K562 (cell line): Measurements from ENCODE around the gene C1QC. TPM values are rescaled to one million over a fixed set of nuclear protein-coding genes. Genes with fewer than 3 reads are reported as not detected.
A peak's percentile ranks its signal among the peaks of the same experiment; 100 is the strongest.

Source experiments
- ATAC-seq: fragments of 200-7000 bp; cut with Tn5 transposase; 3 replicates; pipeline ENCODE4 v1.9.1; 2020; ENCODE audit warnings: moderate library complexity
- BruUV-seq: library from RNA; stranded (reverse); fragments of 400-500 nt; replicated peaks from 2 replicates; lab custom pipeline; 2021; lab: Mats Ljungman, UMichigan
- CTCF ChIA-PET: fragments of 300-600 bp; formaldehyde crosslinking; extraction: SDS; loops from one replicate; lab custom pipeline; 2021; ENCODE audit warnings: low intra/inter-chr PET ratio; lab: Yijun Ruan, JAX
- POLR2A ChIA-PET: fragments of 300-600, 350-650 bp; sonication (Branson Sonifier 250); formaldehyde crosslinking; extraction: SDS; loops from one replicate; lab custom pipeline; 2021; ENCODE audit warnings: antibody characterized with exemption, inconsistent platforms; lab: Yijun Ruan, JAX
- DNase-seq, 4 experiments: peaks; one replicate each; pipeline versions ENCODE4 v3.0.0 to v3.0.0-alpha.2; 2011 to 2018; ENCODE audit warnings: low spot score in 3 of 4, mixed read lengths in 3 of 4; ENCODE audit errors: extremely low read depth in 1 of 4
- FAIRE-seq: peaks from 2 replicates; lab custom pipeline; 2011; peaks lifted over from hg19 to GRCh38; lab: Jason Lieb, UNC
- H2AFZ ChIP-seq: 2 replicates; pipeline ENCODE4 v1.6.0; 2011; ENCODE audit warnings: low read depth, low read length, control low read depth, inconsistent platforms
- H3K27ac ChIP-seq: fragments of 200-600 bp; 3 replicates; pipeline ENCODE4 v1.8.0; 2011; ENCODE audit warnings: low read depth, mild to moderate bottlenecking, control low read depth, inconsistent platforms, low read length, moderate library complexity, mixed read lengths; ENCODE audit errors: extremely low read depth
- H3K27me3 ChIP-seq, 2 experiments: fragments of 300-600 bp in 1 of 2; 2 replicates in 1 of 2; 3 replicates in 1 of 2; pipeline versions ENCODE4 v1.6.0 to v1.8.0; 2011; ENCODE audit warnings: inconsistent platforms in 2 of 2, low read length in 2 of 2, mild to moderate bottlenecking in 1 of 2, mixed read lengths in 1 of 2, moderate library complexity in 1 of 2; ENCODE audit not compliant: control insufficient read depth in 2 of 2, insufficient read depth in 2 of 2
- H3K36me3 ChIP-seq: fragments of 300-600 bp; 3 replicates; pipeline ENCODE4 v1.8.0; 2011; ENCODE audit warnings: mild to moderate bottlenecking, low read length, inconsistent platforms; ENCODE audit not compliant: control insufficient read depth, insufficient read depth
- H3K4me1 ChIP-seq, 2 experiments: fragments of 200-600 bp in 1 of 2; replicated peaks in 1 of 2; 2 replicates in 1 of 2; 3 replicates in 1 of 2; pipeline versions ENCODE4 v1.5.1 to v1.8.0; 2011; ENCODE audit warnings: inconsistent platforms in 2 of 2, low read length in 2 of 2, mild to moderate bottlenecking in 1 of 2, mixed read lengths in 1 of 2, moderate library complexity in 1 of 2; ENCODE audit not compliant: control insufficient read depth in 2 of 2, insufficient read depth in 2 of 2
- H3K4me2 ChIP-seq: 2 replicates; pipeline ENCODE4 v1.6.1; 2011; ENCODE audit warnings: low read length, control low read depth, inconsistent platforms, mixed read lengths; ENCODE audit not compliant: insufficient read depth
- H3K4me3 ChIP-seq: fragments of 200-600 bp; sonication (generic), shearing (Covaris generic); 2 replicates; pipeline ENCODE4 v1.5.1; 2016; ENCODE audit warnings: control low read depth, inconsistent platforms
- H3K79me2 ChIP-seq: fragments of 200-600 bp; 3 replicates; pipeline ENCODE4 v1.8.0; 2011; ENCODE audit warnings: low read length, inconsistent platforms; ENCODE audit not compliant: control insufficient read depth, insufficient read depth
- H3K9ac ChIP-seq, 2 experiments: 2 replicates each; pipeline versions ENCODE4 v1.6.0 to v1.6.1; 2011; ENCODE audit warnings: low read depth in 2 of 2, low read length in 2 of 2, control low read depth in 1 of 2, inconsistent platforms in 1 of 2, mild to moderate bottlenecking in 1 of 2, mixed read lengths in 1 of 2; ENCODE audit not compliant: insufficient read depth in 1 of 2
- H3K9me1 ChIP-seq: one replicate; pipeline ENCODE4 v1.6.0; 2011; ENCODE audit warnings: inconsistent platforms, mild to moderate bottlenecking, low read length, moderate library complexity; ENCODE audit not compliant: control insufficient read depth, insufficient read depth
- H3K9me3 ChIP-seq: replicated peaks from 2 replicates; pipeline ENCODE4 v1.5.1; 2011; ENCODE audit warnings: low read depth, low read length, inconsistent platforms; ENCODE audit not compliant: control insufficient read depth, insufficient read depth
- H4K20me1 ChIP-seq: replicated peaks from 2 replicates; pipeline ENCODE4 v1.6.1; 2011; ENCODE audit warnings: low read length, inconsistent platforms, mixed read lengths; ENCODE audit not compliant: control insufficient read depth, insufficient read depth
- HES1 ChIP-seq: fragments of 450-650 bp; IDR thresholded peaks from 2 replicates; pipeline ENCODE4 v1.6.1; 2016; ENCODE audit warnings: low read depth, mild to moderate bottlenecking, moderate library complexity
- MAZ ChIP-seq, 2 experiments: fragments of 450-650 bp in 1 of 2; sonication (generic) in 1 of 2; formaldehyde crosslinking; IDR thresholded peaks in 1 of 2; conservative IDR thresholded peaks in 1 of 2; 2 replicates each; pipeline versions ENCODE4 v1.4.0 to v1.5.0; 2020; ENCODE audit warnings: mild to moderate bottlenecking in 1 of 2, missing genetic modification reagents in 1 of 2
- PHF21A ChIP-seq: fragments of 450-650 bp; IDR thresholded peaks from 2 replicates; pipeline ENCODE4 v1.6.1; 2017; ENCODE audit warnings: low read depth, borderline replicate concordance
- YBX1 ChIP-seq: fragments of 450-650 bp; IDR thresholded peaks from 2 replicates; pipeline ENCODE4 v1.7.1; 2016; ENCODE audit warnings: mild to moderate bottlenecking
- ZNF668 ChIP-seq: fragments of 250-450 bp; sonication (Bioruptor Pico); IDR thresholded peaks from 2 replicates; pipeline ENCODE4 v1.8.0; 2022; ENCODE audit warnings: mild to moderate bottlenecking, inconsistent platforms
- WGBS: fragments of 100-300 bp; shearing (Covaris generic); methylation state at CpG from one replicate; pipeline ENCODE4 v1.1.6; 2016; ENCODE audit warnings: low coverage, mixed read lengths; ENCODE audit not compliant: insufficient coverage; ENCODE audit errors: missing lambda C conversion rate; 5-methylcytosine and 5-hydroxymethylcytosine counted together
- in situ Hi-C: fragments of 300-500 bp; cut with MboI; formaldehyde crosslinking; loops from 4 replicates; pipeline ENCODE4 v1.15.0; 2018; ENCODE audit warnings: inconsistent platforms, mixed read lengths
- intact Hi-C: fragments of 100-400 bp; cut with micrococcal nuclease; formaldehyde crosslinking; loops from 2 replicates; pipeline ENCODE4 v1.14.2; 2022
- polyA plus RNA-seq, 8 experiments: library from polyadenylated mRNA; depleted of rRNA in 4 of 8; stranded (reverse) in 5 of 8; unstranded in 3 of 8; fragments of >200 nt; fragmentation: Nextera tagmentation in 2 of 8; fragmentation: Illumina TruSeq in 1 of 8; extraction: Ambion mirVana in 2 of 8; extraction: Trizol in 1 of 8; gene quantifications; 2 replicates each; pipeline versions ENCODE4 v1.2.1 to v1.2.3, GENCODE V29; 2011 to 2014; ENCODE audit warnings: inconsistent platforms in 1 of 8, missing spikeins in 1 of 8
- total RNA-seq, 7 experiments: library from RNA; depleted of rRNA in 6 of 7; stranded (reverse); fragments of >200 nt in 6 of 7; fragmentation: Illumina TruSeq in 2 of 7; extraction: Trizol in 2 of 7; gene quantifications; 2 replicates each; pipeline versions ENCODE4 v1.2.1 to v1.2.3, GENCODE V29; 2011 to 2021; ENCODE audit warnings: low replicate concordance in 1 of 7
- TF ChIP-seq, protein P1 (sequence below), 2 experiments: fragments of 450-650 bp; formaldehyde crosslinking in 1 of 2; IDR thresholded peaks; 2 replicates each; pipeline versions ENCODE4 v1.4.0 to v1.6.1; 2014 to 2020; ENCODE audit warnings: mild to moderate bottlenecking in 2 of 2, borderline replicate concordance in 1 of 2, low read depth in 1 of 2

The C1QC gene
- total and polyA plus RNA-seq, 9 of the 15 experiments (the other 6 are each of a cell fraction or from before 2014, with no cell fraction given): 0.69 TPM; not detected in 8

- Histone ChIP-seq H3K27ac (no peak overlapping the region), H3K9ac (no peak overlapping the region), H2AFZ (no peak overlapping the region), H3K79me2 (no peaks in the 10 kb centered on the region), H3K27me3 (peaks cover 11 to 42% of the 10 kb centered on the region in 2 experiments; a peak in 3 of 5 replicates), H3K4me2 (no peak overlapping the region), H3K4me3 (no peak overlapping the region), H3K36me3 (no peaks in the 10 kb centered on the region), H3K9me3 (no peaks in the 10 kb centered on the region), H3K4me1 (peaks cover 0 to under 1% of the 10 kb centered on the region in 2 experiments; a peak in 1 of 5 replicates)
- in situ Hi-C loops: no loop called here
- 1% methylated on average over 4 of the region's 4 CpGs for WGBS
- POLR2A ChIA-PET: interaction anchor here (0.8 kb wide), 1 partner anchor 107 kb away, joined by 3 read pairs; no protein-coding TSS in a partner anchor
- FAIRE-seq (no peak), DNase-seq (no peak)
- TF ChIP-seq HES1: no peak
- TF ChIP-seq, all 486 proteins: peak for 0
- intact Hi-C loops: no loop called here
- ATAC-seq: no peak
- no peaks in the 10 kb centered on the region for H3K9me1 ChIP-seq
- peaks cover 18% of the 10 kb centered on the region for H4K20me1 ChIP-seq
- BruUV-seq: no TSS peak
- CTCF ChIA-PET: no interaction called here
Measured at GRCh38 chr1:22606161-22606560, 37.3 kb upstream of the C1QC start.

DNA sequence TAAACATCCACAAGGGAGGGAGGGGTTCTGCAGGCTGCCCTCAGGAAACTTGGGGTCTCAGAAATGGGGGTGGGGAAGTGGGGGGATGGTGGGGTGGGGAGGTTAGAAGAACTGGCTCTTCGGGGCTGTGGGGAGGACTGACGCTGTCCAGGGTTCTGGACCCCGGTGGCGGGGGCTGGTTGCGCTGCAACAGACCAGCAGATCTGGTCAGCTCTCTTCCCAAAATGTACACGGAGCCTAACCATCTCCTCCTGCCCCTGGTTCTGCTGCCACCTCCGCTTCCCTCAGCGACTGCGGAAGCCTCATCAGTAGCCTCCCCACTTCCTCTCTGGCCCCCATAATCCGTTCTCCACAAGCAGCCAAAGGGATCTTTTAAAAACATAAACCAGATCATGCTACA is 36.3 kb upstream of the C1QC start:
- ChIA-PET POLR2A (interaction anchor here (0.6 to 1.0 kb wide), 3 partner anchors 8 to 20 kb away, joined by 3 to 5 read pairs (median 4); no protein-coding TSS in a partner anchor), CTCF (no interaction called here)
- intact Hi-C loops (no loop called here), in situ Hi-C loops (no loop called here)
- Histone ChIP-seq H3K4me2 (no peak overlapping the region), H3K4me3 (no peak overlapping the region), H3K9me3 (no peaks in the 10 kb centered on the region), H3K9me1 (no peaks in the 10 kb centered on the region), H3K27me3 (peaks cover 8 to 32% of the 10 kb centered on the region in 2 experiments; a peak in 3 of 5 replicates), H3K9ac (no peak overlapping the region), H2AFZ (no peak overlapping the region), H3K36me3 (no peaks in the 10 kb centered on the region), H3K4me1 (no peaks in the 10 kb centered on the region), H3K27ac (no peak overlapping the region), H4K20me1 (peaks cover 27% of the 10 kb centered on the region), H3K79me2 (no peaks in the 10 kb centered on the region)
- no TSS peak for BruUV-seq
- 0% methylated on average over 6 of the region's 10 CpGs for WGBS
- DNase-seq: peak in 3 of 4 experiments; percentile 55 to 65 (median 64)
- ATAC-seq: peak; percentile 62; the same call in 1 of the 3 replicates
- FAIRE-seq: no peak
- TF ChIP-seq ZNF668 (CRISPR knock-in tag) (no peak), YBX1 (no peak), PHF21A (no peak), MAZ (CRISPR knock-in tag; conservative IDR thresholded peaks at IDR 0.05 in 1 of 2, IDR thresholded peaks at IDR 0.05 in 1 of 2) (peak in 1 of 2 experiments; percentile 64; a peak in 2 of 4 replicates)
- TF ChIP-seq, protein P1, sequence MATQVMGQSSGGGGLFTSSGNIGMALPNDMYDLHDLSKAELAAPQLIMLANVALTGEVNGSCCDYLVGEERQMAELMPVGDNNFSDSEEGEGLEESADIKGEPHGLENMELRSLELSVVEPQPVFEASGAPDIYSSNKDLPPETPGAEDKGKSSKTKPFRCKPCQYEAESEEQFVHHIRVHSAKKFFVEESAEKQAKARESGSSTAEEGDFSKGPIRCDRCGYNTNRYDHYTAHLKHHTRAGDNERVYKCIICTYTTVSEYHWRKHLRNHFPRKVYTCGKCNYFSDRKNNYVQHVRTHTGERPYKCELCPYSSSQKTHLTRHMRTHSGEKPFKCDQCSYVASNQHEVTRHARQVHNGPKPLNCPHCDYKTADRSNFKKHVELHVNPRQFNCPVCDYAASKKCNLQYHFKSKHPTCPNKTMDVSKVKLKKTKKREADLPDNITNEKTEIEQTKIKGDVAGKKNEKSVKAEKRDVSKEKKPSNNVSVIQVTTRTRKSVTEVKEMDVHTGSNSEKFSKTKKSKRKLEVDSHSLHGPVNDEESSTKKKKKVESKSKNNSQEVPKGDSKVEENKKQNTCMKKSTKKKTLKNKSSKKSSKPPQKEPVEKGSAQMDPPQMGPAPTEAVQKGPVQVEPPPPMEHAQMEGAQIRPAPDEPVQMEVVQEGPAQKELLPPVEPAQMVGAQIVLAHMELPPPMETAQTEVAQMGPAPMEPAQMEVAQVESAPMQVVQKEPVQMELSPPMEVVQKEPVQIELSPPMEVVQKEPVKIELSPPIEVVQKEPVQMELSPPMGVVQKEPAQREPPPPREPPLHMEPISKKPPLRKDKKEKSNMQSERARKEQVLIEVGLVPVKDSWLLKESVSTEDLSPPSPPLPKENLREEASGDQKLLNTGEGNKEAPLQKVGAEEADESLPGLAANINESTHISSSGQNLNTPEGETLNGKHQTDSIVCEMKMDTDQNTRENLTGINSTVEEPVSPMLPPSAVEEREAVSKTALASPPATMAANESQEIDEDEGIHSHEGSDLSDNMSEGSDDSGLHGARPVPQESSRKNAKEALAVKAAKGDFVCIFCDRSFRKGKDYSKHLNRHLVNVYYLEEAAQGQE (IDR thresholded peaks at IDR 0.05; ENCODE audit: borderline replicate concordance): peak; percentile 95
- TF ChIP-seq, protein P1 (CRISPR knock-in tag; IDR thresholded peaks at IDR 0.05; ENCODE audit: low read depth): peak; percentile 89
